HEK293 (cell line): Measurements from ENCODE around the gene CLEC2L.
A peak's percentile ranks its signal among the peaks of the same experiment; 100 is the strongest.

Experiments
- CTCF ChIA-PET: fragments of 350-600 bp; formaldehyde crosslinking; extraction: SDS; loops from one replicate; lab custom pipeline; 2021; ENCODE audit warnings: antibody characterized with exemption; lab: Yijun Ruan, JAX
- POLR2A ChIA-PET: fragments of 300-600 bp; formaldehyde crosslinking; extraction: SDS; loops from one replicate; lab custom pipeline; 2020; ENCODE audit warnings: antibody characterized with exemption, inconsistent platforms; lab: Yijun Ruan, JAX
- H3K27ac ChIP-seq: fragments of 200-500 bp; sonication (Bioruptor generic); 2 replicates; pipeline ENCODE4 v1.5.1; 2014; ENCODE audit warnings: low read depth, low read length, control low read depth, inconsistent platforms; ENCODE audit errors: extremely low read depth
- H3K36me3 ChIP-seq, 2 experiments: fragments of 200-500 bp in 1 of 2; sonication (Bioruptor generic) in 1 of 2; 1 replicate in 1 of 2; 2 replicates in 1 of 2; pipeline ENCODE4 v1.5.1; 2014 to 2017; ENCODE audit warnings: inconsistent platforms in 2 of 2, low read length in 2 of 2; ENCODE audit not compliant: control insufficient read depth in 2 of 2, insufficient read depth in 1 of 2
- H3K4me1 ChIP-seq: fragments of 200-500 bp; sonication (Bioruptor generic); 2 replicates; pipeline ENCODE4 v1.5.1; 2014; ENCODE audit warnings: mild to moderate bottlenecking, low read length, inconsistent platforms; ENCODE audit not compliant: control insufficient read depth, insufficient read depth
- H3K4me3 ChIP-seq: 2 replicates; pipeline ENCODE4 v1.5.1; 2011; ENCODE audit warnings: low read depth, mild to moderate bottlenecking, control low read depth, low read length, moderate library complexity
- H3K9me3 ChIP-seq: fragments of 200-500 bp; sonication (Bioruptor generic); 2 replicates; pipeline ENCODE4 v1.5.1; 2014; ENCODE audit warnings: low read depth, low read length, inconsistent platforms; ENCODE audit not compliant: control insufficient read depth, insufficient read depth
- BCL6B ChIP-seq: fragments of 450-650 bp; formaldehyde crosslinking; IDR thresholded peaks from 2 replicates; pipeline ENCODE4 v1.5.1; 2017; ENCODE audit warnings: missing biosample characterization, missing genetic modification characterization
- KLF8 ChIP-seq: fragments of 450-650 bp; formaldehyde crosslinking; IDR thresholded peaks from 2 replicates; pipeline ENCODE4 v1.5.1; 2016; ENCODE audit warnings: missing biosample characterization, missing genetic modification characterization
- OVOL3 ChIP-seq: fragments of 450-650 bp; formaldehyde crosslinking; IDR thresholded peaks from 2 replicates; pipeline ENCODE4 v1.5.1; 2016; ENCODE audit warnings: missing biosample characterization, missing genetic modification characterization
- SCRT2 ChIP-seq: fragments of 450-650 bp; formaldehyde crosslinking; IDR thresholded peaks from 2 replicates; pipeline ENCODE4 v1.5.1; 2016; ENCODE audit warnings: missing biosample characterization, missing genetic modification characterization
- SP3 ChIP-seq: fragments of 450-650 bp; formaldehyde crosslinking; IDR thresholded peaks from 2 replicates; pipeline ENCODE4 v1.5.1; 2016; ENCODE audit warnings: missing biosample characterization, missing genetic modification characterization
- ZBTB26 ChIP-seq: fragments of 450-650 bp; formaldehyde crosslinking; optimal IDR thresholded peaks from 2 replicates; pipeline ENCODE3; 2016; ENCODE audit warnings: missing biosample characterization, mild to moderate bottlenecking, missing genetic modification characterization
- ZBTB6 ChIP-seq: fragments of 450-650 bp; formaldehyde crosslinking; IDR thresholded peaks from 2 replicates; pipeline ENCODE4 v1.5.1; 2017; ENCODE audit warnings: missing biosample characterization, missing genetic modification characterization
- ZEB2 ChIP-seq: fragments of 450-650 bp; formaldehyde crosslinking; IDR thresholded peaks from 2 replicates; pipeline ENCODE4 v1.5.1; 2016; ENCODE audit warnings: missing biosample characterization, missing genetic modification characterization
- ZFHX2 ChIP-seq: fragments of 450-650 bp; formaldehyde crosslinking; conservative IDR thresholded peaks from 2 replicates; pipeline ENCODE4 v1.5.1; 2016; ENCODE audit warnings: missing biosample characterization, missing genetic modification characterization
- ZNF146 ChIP-seq: fragments of 450-650 bp; formaldehyde crosslinking; IDR thresholded peaks from 2 replicates; pipeline ENCODE4 v1.5.1; 2016; ENCODE audit warnings: missing biosample characterization, missing genetic modification characterization
- ZNF175 ChIP-seq: fragments of 450-650 bp; formaldehyde crosslinking; IDR thresholded peaks from 2 replicates; pipeline ENCODE4 v1.5.1; 2016; ENCODE audit warnings: missing biosample characterization, missing genetic modification characterization
- ZNF19 ChIP-seq: fragments of 450-650 bp; formaldehyde crosslinking; IDR thresholded peaks from 2 replicates; pipeline ENCODE4; 2016; ENCODE audit warnings: missing biosample characterization, missing genetic modification characterization, low read depth
- ZNF341 ChIP-seq: fragments of 450-650 bp; formaldehyde crosslinking; IDR thresholded peaks from 2 replicates; pipeline ENCODE4; 2016; ENCODE audit warnings: low read depth, missing biosample characterization, missing genetic modification characterization
- ZNF362 ChIP-seq: fragments of 450-650 bp; formaldehyde crosslinking; IDR thresholded peaks from 2 replicates; pipeline ENCODE4 v1.5.1; 2016; ENCODE audit warnings: missing biosample characterization, missing genetic modification characterization
- ZNF37A ChIP-seq: fragments of 450-650 bp; IDR thresholded peaks from 2 replicates; pipeline ENCODE4 v1.5.1; 2018; ENCODE audit warnings: missing biosample characterization, missing genetic modification characterization
- ZNF501 ChIP-seq: fragments of 450-650 bp; formaldehyde crosslinking; IDR thresholded peaks from 2 replicates; pipeline ENCODE4 v1.5.1; 2016; ENCODE audit warnings: missing biosample characterization, missing genetic modification characterization
- ZNF510 ChIP-seq: fragments of 450-650 bp; formaldehyde crosslinking; IDR thresholded peaks from 2 replicates; pipeline ENCODE4 v1.5.1; 2018; ENCODE audit warnings: mild to moderate bottlenecking, missing genetic modification characterization, missing biosample characterization; ENCODE audit not compliant: insufficient replicate concordance
- ZNF521 ChIP-seq: fragments of 450-650 bp; formaldehyde crosslinking; IDR thresholded peaks from 2 replicates; pipeline ENCODE4 v1.5.1; 2017; ENCODE audit warnings: missing biosample characterization, mild to moderate bottlenecking, missing genetic modification characterization
- ZNF555 ChIP-seq: fragments of 450-650 bp; formaldehyde crosslinking; conservative IDR thresholded peaks from 2 replicates; pipeline ENCODE4 v1.5.1; 2017; ENCODE audit warnings: missing biosample characterization, mild to moderate bottlenecking, missing genetic modification characterization, inconsistent platforms
- ZNF664 ChIP-seq: fragments of 450-650 bp; formaldehyde crosslinking; IDR thresholded peaks from 2 replicates; pipeline ENCODE4 v1.5.1; 2016; ENCODE audit warnings: missing biosample characterization, missing genetic modification characterization
- ZNF768 ChIP-seq: fragments of 450-650 bp; formaldehyde crosslinking; IDR thresholded peaks from 2 replicates; pipeline ENCODE4 v1.5.1; 2018; ENCODE audit warnings: missing biosample characterization, mild to moderate bottlenecking, missing genetic modification characterization
- ZNF777 ChIP-seq: fragments of 450-650 bp; formaldehyde crosslinking; IDR thresholded peaks from 2 replicates; pipeline ENCODE4 v1.5.1; 2017; ENCODE audit warnings: missing biosample characterization, missing genetic modification characterization, borderline replicate concordance
- ZSCAN23 ChIP-seq: fragments of 450-650 bp; formaldehyde crosslinking; IDR thresholded peaks from 2 replicates; pipeline ENCODE4 v1.5.1; 2016; ENCODE audit warnings: missing biosample characterization, missing genetic modification characterization
- TF ChIP-seq, protein P1 (sequence below): fragments of 450-650 bp; formaldehyde crosslinking; IDR thresholded peaks from 2 replicates; pipeline ENCODE4 v1.5.1; 2016; ENCODE audit warnings: missing biosample characterization, missing genetic modification characterization, borderline replicate concordance

CLEC2L gene

DNA sequence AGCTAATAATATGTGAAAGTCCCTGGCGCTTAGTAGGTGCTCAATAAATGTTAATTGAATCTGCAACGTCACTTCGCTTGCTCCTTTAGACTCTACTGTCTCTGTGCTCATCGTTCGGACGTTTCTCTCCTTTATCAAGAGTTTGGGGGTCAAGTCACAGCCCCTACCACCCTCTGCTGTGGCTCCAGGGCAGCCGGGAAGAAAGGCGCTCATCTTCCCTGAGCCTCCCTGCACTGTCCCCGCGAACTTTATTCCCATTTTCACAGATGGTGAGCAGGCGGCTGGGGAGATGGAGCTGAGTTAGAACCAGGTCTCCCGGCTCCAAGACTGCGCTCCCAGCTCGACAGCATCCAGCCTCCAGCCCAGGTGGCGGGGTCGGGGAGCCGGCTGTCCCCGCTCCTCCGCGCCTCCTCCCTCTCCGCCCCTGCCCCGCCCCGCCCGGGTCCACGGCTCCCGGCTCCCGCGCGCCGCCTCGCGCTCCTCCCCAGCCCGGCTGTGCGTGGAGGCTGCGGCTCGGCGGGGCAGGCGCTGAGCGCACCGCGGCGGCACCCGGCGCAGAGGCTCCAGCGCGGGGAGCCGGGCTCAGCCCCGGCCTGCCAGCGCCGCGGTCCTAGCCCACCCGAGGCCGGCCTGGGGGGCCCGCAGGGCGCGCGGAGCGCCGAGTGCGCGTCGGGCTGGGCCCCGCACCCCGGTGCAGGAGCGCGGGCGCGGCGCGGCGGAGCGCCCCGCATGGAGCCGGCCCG lies at the start of gene CLEC2L:
Gene CLEC2L (plus strand): TSS at position 487 of the 743 bp plus-strand sequence. CDS start 243 bp downstream, at position 730.
- Histone ChIP-seq H3K4me3 (peak within 1 kb of the TSS; percentile 28), H3K27ac (no peak within 1 kb of the TSS), H3K36me3 (no peaks in the 10 kb centered on the region), H3K9me3 (no peaks in the 10 kb centered on the region), H3K4me1 (no peaks in the 10 kb centered on the region)
- ChIA-PET POLR2A (no interaction called here), CTCF (no interaction called here)
- TF ChIP-seq ZNF521 (tag by site-specific recombination), result no peak
- TF ChIP-seq, protein P1, sequence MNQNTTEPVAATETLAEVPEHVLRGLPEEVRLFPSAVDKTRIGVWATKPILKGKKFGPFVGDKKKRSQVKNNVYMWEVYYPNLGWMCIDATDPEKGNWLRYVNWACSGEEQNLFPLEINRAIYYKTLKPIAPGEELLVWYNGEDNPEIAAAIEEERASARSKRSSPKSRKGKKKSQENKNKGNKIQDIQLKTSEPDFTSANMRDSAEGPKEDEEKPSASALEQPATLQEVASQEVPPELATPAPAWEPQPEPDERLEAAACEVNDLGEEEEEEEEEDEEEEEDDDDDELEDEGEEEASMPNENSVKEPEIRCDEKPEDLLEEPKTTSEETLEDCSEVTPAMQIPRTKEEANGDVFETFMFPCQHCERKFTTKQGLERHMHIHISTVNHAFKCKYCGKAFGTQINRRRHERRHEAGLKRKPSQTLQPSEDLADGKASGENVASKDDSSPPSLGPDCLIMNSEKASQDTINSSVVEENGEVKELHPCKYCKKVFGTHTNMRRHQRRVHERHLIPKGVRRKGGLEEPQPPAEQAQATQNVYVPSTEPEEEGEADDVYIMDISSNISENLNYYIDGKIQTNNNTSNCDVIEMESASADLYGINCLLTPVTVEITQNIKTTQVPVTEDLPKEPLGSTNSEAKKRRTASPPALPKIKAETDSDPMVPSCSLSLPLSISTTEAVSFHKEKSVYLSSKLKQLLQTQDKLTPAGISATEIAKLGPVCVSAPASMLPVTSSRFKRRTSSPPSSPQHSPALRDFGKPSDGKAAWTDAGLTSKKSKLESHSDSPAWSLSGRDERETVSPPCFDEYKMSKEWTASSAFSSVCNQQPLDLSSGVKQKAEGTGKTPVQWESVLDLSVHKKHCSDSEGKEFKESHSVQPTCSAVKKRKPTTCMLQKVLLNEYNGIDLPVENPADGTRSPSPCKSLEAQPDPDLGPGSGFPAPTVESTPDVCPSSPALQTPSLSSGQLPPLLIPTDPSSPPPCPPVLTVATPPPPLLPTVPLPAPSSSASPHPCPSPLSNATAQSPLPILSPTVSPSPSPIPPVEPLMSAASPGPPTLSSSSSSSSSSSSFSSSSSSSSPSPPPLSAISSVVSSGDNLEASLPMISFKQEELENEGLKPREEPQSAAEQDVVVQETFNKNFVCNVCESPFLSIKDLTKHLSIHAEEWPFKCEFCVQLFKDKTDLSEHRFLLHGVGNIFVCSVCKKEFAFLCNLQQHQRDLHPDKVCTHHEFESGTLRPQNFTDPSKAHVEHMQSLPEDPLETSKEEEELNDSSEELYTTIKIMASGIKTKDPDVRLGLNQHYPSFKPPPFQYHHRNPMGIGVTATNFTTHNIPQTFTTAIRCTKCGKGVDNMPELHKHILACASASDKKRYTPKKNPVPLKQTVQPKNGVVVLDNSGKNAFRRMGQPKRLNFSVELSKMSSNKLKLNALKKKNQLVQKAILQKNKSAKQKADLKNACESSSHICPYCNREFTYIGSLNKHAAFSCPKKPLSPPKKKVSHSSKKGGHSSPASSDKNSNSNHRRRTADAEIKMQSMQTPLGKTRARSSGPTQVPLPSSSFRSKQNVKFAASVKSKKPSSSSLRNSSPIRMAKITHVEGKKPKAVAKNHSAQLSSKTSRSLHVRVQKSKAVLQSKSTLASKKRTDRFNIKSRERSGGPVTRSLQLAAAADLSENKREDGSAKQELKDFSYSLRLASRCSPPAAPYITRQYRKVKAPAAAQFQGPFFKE, result no peak
- TF ChIP-seq ZFHX2 (tag by site-specific recombination), result no peak
- no peak for TF ChIP-seq BCL6B
- TF ChIP-seq ZEB2 (tag by site-specific recombination), result no peak
- TF ChIP-seq ZNF19, result no peak
- no peak for TF ChIP-seq ZNF777
- no peak for TF ChIP-seq ZNF501 (tag by site-specific recombination)
- peak; percentile 26 for TF ChIP-seq ZBTB26
- TF ChIP-seq SCRT2 (tag by site-specific recombination), result no peak
- peak; percentile 48; the same call in 1 of the 2 replicates for TF ChIP-seq ZBTB6 (tag by site-specific recombination)
- no peak for TF ChIP-seq ZNF362 (tag by site-specific recombination)
- TF ChIP-seq ZNF768 (tag by site-specific recombination), result no peak
- peak; percentile 45; the same call in 1 of the 2 replicates for TF ChIP-seq SP3
- no peak for TF ChIP-seq ZNF510 (tag by site-specific recombination)
- no peak for TF ChIP-seq OVOL3 (tag by site-specific recombination)
- TF ChIP-seq ZNF555 (tag by site-specific recombination), result no peak
- peak; percentile 82 for TF ChIP-seq ZNF37A (tag by site-specific recombination)
- peak; percentile 60 for TF ChIP-seq ZNF341 (tag by site-specific recombination)
- no peak for TF ChIP-seq ZSCAN23 (tag by site-specific recombination)
- TF ChIP-seq KLF8 (tag by site-specific recombination), result no peak
- no peak for TF ChIP-seq ZNF146
- peak; percentile 28; the same call in 1 of the 2 replicates for TF ChIP-seq ZNF664 (tag by site-specific recombination)
- no peak for TF ChIP-seq ZNF175
